K562 (cell line): Measurements from ENCODE around the gene SEC24C. TPM values are rescaled to one million over a fixed set of nuclear protein-coding genes. Genes with fewer than 3 reads are reported as not detected.

Source experiments
- ARID4B ChIP-seq: sonication (generic); formaldehyde crosslinking; IDR thresholded peaks from 2 replicates; pipeline ENCODE4 v1.8.0; 2022; ENCODE audit warnings: mild to moderate bottlenecking, missing genetic modification reagents
- BACH1 ChIP-seq: fragments of 200-800 bp; sonication (Bioruptor generic); IDR thresholded peaks from 2 replicates; pipeline ENCODE4 v1.6.1; 2016; ENCODE audit warnings: missing genetic modification characterization, missing compliant biosample characterization
- CBX5 ChIP-seq: IDR thresholded peaks from 2 replicates; pipeline ENCODE4 v1.6.1; 2014; ENCODE audit warnings: low read depth, borderline replicate concordance
- L3MBTL2 ChIP-seq: fragments of 450-650 bp; IDR thresholded peaks from 2 replicates; pipeline ENCODE4 v1.6.1; 2016; ENCODE audit warnings: mild to moderate bottlenecking, moderate library complexity
- MEIS2 ChIP-seq: fragments of 450-650 bp; IDR thresholded peaks from 2 replicates; pipeline ENCODE4 v1.6.1; 2014; ENCODE audit warnings: mild to moderate bottlenecking; ENCODE audit not compliant: partially characterized antibody
- NCOA1 ChIP-seq: fragments of 450-650 bp; IDR thresholded peaks from 2 replicates; pipeline ENCODE4 v1.6.1; 2016; ENCODE audit warnings: low read depth
- NUFIP1 ChIP-seq: fragments of 450-650 bp; IDR thresholded peaks from 2 replicates; pipeline ENCODE4 v1.6.1; 2018; ENCODE audit not compliant: partially characterized antibody
- TEAD1 ChIP-seq, 2 experiments: fragments of 450-650 bp in 1 of 2; sonication (generic) in 1 of 2; formaldehyde crosslinking; IDR thresholded peaks; 2 replicates each; pipeline versions ENCODE4 v1.4.0 to v1.8.0; 2020 to 2022; ENCODE audit warnings: mild to moderate bottlenecking in 2 of 2, missing genetic modification reagents in 1 of 2
- THRB ChIP-seq: fragments of 450-650 bp; formaldehyde crosslinking; conservative IDR thresholded peaks from 2 replicates; pipeline ENCODE4 v1.4.0; 2022; ENCODE audit warnings: mild to moderate bottlenecking, missing genetic modification characterization
- ZNF354B ChIP-seq: fragments of 250-450 bp; sonication (Bioruptor Pico); IDR thresholded peaks from 2 replicates; pipeline ENCODE4 v1.4.0; 2020
- ZNF431 ChIP-seq: sonication (generic); formaldehyde crosslinking; IDR thresholded peaks from 2 replicates; pipeline ENCODE4 v1.8.0; 2022; ENCODE audit warnings: mild to moderate bottlenecking, missing genetic modification reagents
- polyA plus RNA-seq, 8 experiments: library from polyadenylated mRNA; depleted of rRNA in 4 of 8; stranded (reverse) in 5 of 8; unstranded in 3 of 8; fragments of >200 nt; fragmentation: Nextera tagmentation in 2 of 8; fragmentation: Illumina TruSeq in 1 of 8; extraction: Ambion mirVana in 2 of 8; extraction: Trizol in 1 of 8; gene quantifications; 2 replicates each; pipeline versions ENCODE4 v1.2.1 to v1.2.3, GENCODE V29; 2011 to 2014; ENCODE audit warnings: inconsistent platforms in 1 of 8, missing spikeins in 1 of 8
- total RNA-seq, 7 experiments: library from RNA; depleted of rRNA in 6 of 7; stranded (reverse); fragments of >200 nt in 6 of 7; fragmentation: Illumina TruSeq in 2 of 7; extraction: Trizol in 2 of 7; gene quantifications; 2 replicates each; pipeline versions ENCODE4 v1.2.1 to v1.2.3, GENCODE V29; 2011 to 2021; ENCODE audit warnings: low replicate concordance in 1 of 7
- TF ChIP-seq, protein P1 (sequence below), 2 experiments: fragments of 450-650 bp in 1 of 2; sonication (generic) in 1 of 2; formaldehyde crosslinking in 1 of 2; IDR thresholded peaks in 1 of 2; conservative IDR thresholded peaks in 1 of 2; 2 replicates each; pipeline versions ENCODE4 v1.6.1 to v1.8.1; 2016 to 2023; ENCODE audit warnings: mild to moderate bottlenecking in 2 of 2, moderate library complexity in 2 of 2, inconsistent platforms in 1 of 2, missing genetic modification reagents in 1 of 2
- TF ChIP-seq, protein P2 (sequence below): sonication (generic); IDR thresholded peaks from 2 replicates; pipeline ENCODE4 v1.6.1; 2016

Gene SEC24C
- total and polyA plus RNA-seq, 9 of the 15 experiments (the other 6 are each of a cell fraction or from before 2014, with no cell fraction given), result 19.0 to 115 (median 70.5) TPM

GRCh38 chr10:73765066-73765465 lies 20.9 kb downstream of the SEC24C start (continued):
- TF ChIP-seq ARID4B (CRISPR knock-in tag) (no peak), L3MBTL2 (no peak), ZNF354B (no peak), CBX5 (no peak), THRB (CRISPR knock-in tag) (no peak), ZNF431 (CRISPR knock-in tag) (no peak), TEAD1 (CRISPR knock-in tag; IDR thresholded peaks at IDR 0.05) (no peak), BACH1 (no peak), MEIS2 (no peak), NCOA1 (no peak), NUFIP1 (no peak)
- TF ChIP-seq, protein P1, sequence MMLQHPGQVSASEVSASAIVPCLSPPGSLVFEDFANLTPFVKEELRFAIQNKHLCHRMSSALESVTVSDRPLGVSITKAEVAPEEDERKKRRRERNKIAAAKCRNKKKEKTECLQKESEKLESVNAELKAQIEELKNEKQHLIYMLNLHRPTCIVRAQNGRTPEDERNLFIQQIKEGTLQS (IDR thresholded peaks at IDR 0.05), result no peak
- TF ChIP-seq, protein P1 (CRISPR knock-in tag; conservative IDR thresholded peaks at IDR 0.05), result no peak
- TF ChIP-seq, protein P2, sequence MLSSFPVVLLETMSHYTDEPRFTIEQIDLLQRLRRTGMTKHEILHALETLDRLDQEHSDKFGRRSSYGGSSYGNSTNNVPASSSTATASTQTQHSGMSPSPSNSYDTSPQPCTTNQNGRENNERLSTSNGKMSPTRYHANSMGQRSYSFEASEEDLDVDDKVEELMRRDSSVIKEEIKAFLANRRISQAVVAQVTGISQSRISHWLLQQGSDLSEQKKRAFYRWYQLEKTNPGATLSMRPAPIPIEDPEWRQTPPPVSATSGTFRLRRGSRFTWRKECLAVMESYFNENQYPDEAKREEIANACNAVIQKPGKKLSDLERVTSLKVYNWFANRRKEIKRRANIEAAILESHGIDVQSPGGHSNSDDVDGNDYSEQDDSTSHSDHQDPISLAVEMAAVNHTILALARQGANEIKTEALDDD, result no peak
